Loucy (cell line): ENCODE data around the gene RPS6KA3.

Source experiments
- H2AFZ ChIP-seq: fragments of 200-600 bp; sonication (generic); 2 replicates; pipeline ENCODE4 v1.6.0; 2016; ENCODE audit warnings: antibody characterized with exemption, mild to moderate bottlenecking, low read length, moderate library complexity
- H3F3A ChIP-seq: fragments of 200-600 bp; 2 replicates; pipeline ENCODE4 v1.6.0; 2016; ENCODE audit warnings: antibody characterized with exemption, low read depth, mild to moderate bottlenecking
- H3K27me3 ChIP-seq: fragments of 200-600 bp; sonication (generic); 2 replicates; pipeline ENCODE4 v1.6.1; 2014; ENCODE audit warnings: low read length, mild to moderate bottlenecking; ENCODE audit not compliant: insufficient read depth, poor library complexity, severe bottlenecking
- H3K36me3 ChIP-seq: fragments of 200-600 bp; sonication (generic); 2 replicates; pipeline ENCODE4 v1.6.1; 2016; ENCODE audit warnings: low read length; ENCODE audit not compliant: insufficient read depth
- H3K4me1 ChIP-seq: fragments of 200-600 bp; sonication (generic); 2 replicates; pipeline ENCODE4 v1.5.1; 2014; ENCODE audit warnings: low read length, mild to moderate bottlenecking; ENCODE audit not compliant: insufficient read depth, poor library complexity, severe bottlenecking
- H3K4me2 ChIP-seq: fragments of 200-600 bp; sonication (generic); 2 replicates; pipeline ENCODE4 v1.6.0; 2014; ENCODE audit warnings: antibody characterized with exemption, low read length, low read depth, mild to moderate bottlenecking; ENCODE audit not compliant: poor library complexity, severe bottlenecking
- H3K4me3 ChIP-seq: fragments of 200-600 bp; sonication (generic); 2 replicates; pipeline ENCODE4 v1.5.1; 2014; ENCODE audit warnings: low read length, mild to moderate bottlenecking, mixed read lengths; ENCODE audit not compliant: poor library complexity, severe bottlenecking
- H3K79me2 ChIP-seq: fragments of 200-600 bp; sonication (generic); 2 replicates; pipeline ENCODE4 v1.6.1; 2014; ENCODE audit warnings: low read length; ENCODE audit not compliant: insufficient read depth
- H3K9ac ChIP-seq: fragments of 200-600 bp; sonication (generic); 2 replicates; pipeline ENCODE4 v1.6.0; 2014; ENCODE audit warnings: mild to moderate bottlenecking, low read depth, low read length, moderate library complexity; ENCODE audit not compliant: poor library complexity, severe bottlenecking
- H3K9me2 ChIP-seq: fragments of 200-600 bp; sonication (generic); replicated peaks from 2 replicates; pipeline ENCODE4 v1.6.1; 2016; ENCODE audit warnings: low read depth, low read length, mixed read lengths
- H3K9me3 ChIP-seq: fragments of 200-600 bp; sonication (generic); 2 replicates; pipeline ENCODE4 v1.6.1; 2014; ENCODE audit warnings: mild to moderate bottlenecking, antibody characterized with exemption, low read length, low read depth; ENCODE audit not compliant: insufficient read depth
- H4K20me1 ChIP-seq: fragments of 200-600 bp; sonication (generic); 2 replicates; pipeline ENCODE4 v1.6.0; 2014; ENCODE audit warnings: antibody characterized with exemption, low read length, mild to moderate bottlenecking; ENCODE audit not compliant: insufficient read depth, poor library complexity, severe bottlenecking
- CTCF ChIP-seq: fragments of 200-600 bp; sonication (generic); conservative IDR thresholded peaks from 2 replicates; pipeline ENCODE4 v1.5.1; 2014; ENCODE audit warnings: mild to moderate bottlenecking, antibody characterized with exemption, low read length
- EZH2phosphoT487 ChIP-seq: fragments of 200-600 bp; IDR thresholded peaks from 2 replicates; pipeline ENCODE4 v1.6.1; 2018; ENCODE audit warnings: antibody characterized with exemption, mild to moderate bottlenecking, moderate library complexity, borderline replicate concordance

RPS6KA3 gene

GRCh38 chrX:20116577-20117240 is 150.0 kb downstream of the RPS6KA3 start, which contains the start of gene MAP7D2:
TSS of gene MAP7D2 (minus strand) at chrX:20116907. CDS start at chrX:20116879, 28 bp downstream.
- no peak within 1 kb of the TSS for H3K4me2 ChIP-seq
- H3K4me1 ChIP-seq = peaks cover 4% of the 10 kb centered on the region
- no peaks in the 10 kb centered on the region for H3K36me3 ChIP-seq
- H4K20me1 ChIP-seq = no peaks in the 10 kb centered on the region
- no peak within 1 kb of the TSS for H2AFZ ChIP-seq
- H3K9me2 ChIP-seq = no peaks in the 10 kb centered on the region
- no peak within 1 kb of the TSS for H3K4me3 ChIP-seq
- no peaks in the 10 kb centered on the region for H3K79me2 ChIP-seq
- no peak within 1 kb of the TSS for H3K9ac ChIP-seq
- no peaks in the 10 kb centered on the region for H3K27me3 ChIP-seq
- H3K9me3 ChIP-seq = no peaks in the 10 kb centered on the region
- no peaks in the 10 kb centered on the region for H3F3A ChIP-seq
- TF ChIP-seq EZH2phosphoT487 (no peak), CTCF (no peak)

GRCh38 chrX:20116087-20116576 is 150.6 kb downstream of the RPS6KA3 start:
- no peaks in the 10 kb centered on the region for H3K36me3 ChIP-seq
- H3K4me3 ChIP-seq = no peak overlapping the region
- no peaks in the 10 kb centered on the region for H3K27me3 ChIP-seq
- H3K9me2 ChIP-seq = no peaks in the 10 kb centered on the region
- H2AFZ ChIP-seq = no peak overlapping the region
- peaks cover 4% of the 10 kb centered on the region for H3K4me1 ChIP-seq
- H4K20me1 ChIP-seq = no peaks in the 10 kb centered on the region
- H3F3A ChIP-seq = no peaks in the 10 kb centered on the region
- H3K4me2 ChIP-seq = no peak overlapping the region
- H3K79me2 ChIP-seq = no peaks in the 10 kb centered on the region
- no peak for TF ChIP-seq CTCF
- no peak for TF ChIP-seq EZH2phosphoT487
- no peak overlapping the region for H3K9ac ChIP-seq
- no peaks in the 10 kb centered on the region for H3K9me3 ChIP-seq

GRCh38 chrX:20112022-20112774 is 154.5 kb downstream of the RPS6KA3 start:
- Histone ChIP-seq H3K4me2 (no peak overlapping the region), H3K4me1 (peaks cover 4% of the 10 kb centered on the region), H3K9me3 (no peaks in the 10 kb centered on the region), H3K9ac (no peak overlapping the region), H3K27me3 (no peaks in the 10 kb centered on the region), H3K9me2 (no peaks in the 10 kb centered on the region), H3K4me3 (no peak overlapping the region), H3K36me3 (no peaks in the 10 kb centered on the region), H3K79me2 (no peaks in the 10 kb centered on the region), H4K20me1 (no peaks in the 10 kb centered on the region), H2AFZ (no peak overlapping the region), H3F3A (no peaks in the 10 kb centered on the region)
- TF ChIP-seq CTCF (no peak), EZH2phosphoT487 (no peak)
